GM18870 (cell line): ENCODE results near the gene CCT2.

Experiments
- ATAC-seq: cut with Tn5 transposase; IDR thresholded peaks from one replicate; pipeline ENCODE4 v1.9.1; 2021; ENCODE audit warnings: moderate library complexity; ENCODE audit not compliant: unreplicated experiment

Gene CCT2

GRCh38 chr12:69639400-69640016, 54.2 kb downstream of the CCT2 start:
- ATAC-seq: peak; percentile 84

DNA sequence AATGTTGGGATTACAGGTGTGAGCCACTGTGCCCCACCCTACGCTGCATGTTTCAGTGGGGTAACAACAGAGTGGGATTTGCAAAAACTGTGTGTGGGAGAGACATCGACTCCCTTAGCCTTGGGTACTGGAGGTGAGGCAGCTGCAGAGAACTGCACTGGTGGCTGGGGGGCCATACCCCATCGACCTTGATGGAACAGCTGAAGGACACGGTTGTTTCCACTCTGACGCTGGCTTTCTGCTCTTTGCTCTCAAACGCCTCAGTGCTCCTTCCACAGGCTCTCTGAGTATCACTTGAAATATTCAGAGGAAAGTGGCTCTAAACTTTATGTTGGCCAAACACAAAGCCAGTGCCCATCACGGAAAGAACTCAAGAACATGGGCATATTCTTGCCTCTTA, 56.3 kb downstream of the CCT2 start:
- ATAC-seq: no peak

GRCh38 chr12:69642531-69642930, 57.3 kb downstream of the CCT2 start:
- ATAC-seq: no peak

DNA sequence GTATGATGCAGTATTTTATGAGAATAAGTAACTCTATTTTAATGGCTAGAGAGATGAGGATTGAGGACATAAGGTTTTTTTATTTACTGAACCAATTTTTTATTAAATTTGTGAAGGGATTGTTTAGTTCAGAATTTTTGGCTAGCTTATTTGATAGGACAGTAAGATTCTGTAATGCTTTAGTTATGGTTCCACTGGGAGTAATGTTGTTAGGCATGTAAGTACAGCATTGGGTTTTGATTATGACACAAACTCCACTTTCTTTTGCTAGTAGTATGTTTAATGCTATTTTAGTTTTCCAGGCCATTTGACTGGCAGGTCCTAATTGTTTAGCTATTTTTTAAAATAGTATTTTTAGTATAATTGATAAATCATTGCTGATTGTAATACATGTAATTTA, 59.3 kb downstream of the CCT2 start:
- ATAC-seq: no peak

DNA sequence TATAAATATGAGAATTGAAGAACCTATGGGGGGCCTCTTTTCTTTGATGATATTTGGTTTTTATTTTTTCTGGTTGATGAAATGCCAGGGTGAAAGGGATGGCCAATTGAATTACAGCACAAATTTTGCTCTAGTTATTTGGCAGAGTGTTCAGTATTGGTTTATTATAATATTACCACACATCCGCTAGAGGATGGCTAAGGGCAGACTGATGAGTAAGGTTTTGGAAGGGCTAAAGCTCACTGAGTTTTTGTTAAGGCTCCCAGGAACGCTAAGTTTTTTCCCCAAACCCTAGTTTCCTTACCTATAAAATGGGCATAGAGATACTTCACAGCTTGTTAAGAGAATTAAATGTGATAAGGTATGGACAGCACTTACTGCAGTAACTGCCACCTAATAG, 59.8 kb downstream of the CCT2 start:
- no peak for ATAC-seq

DNA sequence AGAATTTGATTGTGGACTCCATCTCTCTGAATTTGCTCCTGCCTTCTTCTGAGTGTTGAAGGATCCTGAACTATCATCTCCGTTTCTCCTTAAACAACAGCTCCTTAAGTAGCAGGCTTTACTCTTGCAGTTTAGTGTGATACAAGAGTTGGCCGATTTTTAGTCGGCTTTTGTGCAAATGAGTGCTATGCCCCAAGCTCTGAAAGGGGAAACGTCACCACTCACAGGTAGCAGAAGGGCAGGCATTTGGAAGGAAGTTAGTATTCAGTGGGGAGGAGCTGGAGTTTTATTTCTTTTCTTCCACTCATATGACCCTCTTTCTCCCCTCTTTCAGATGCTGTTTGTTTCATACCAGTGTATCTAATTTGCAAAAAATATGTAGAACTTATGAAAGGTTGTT, 61.9 kb downstream of the CCT2 start:
- no peak for ATAC-seq

GRCh38 chr12:69648476-69648875, 63.2 kb downstream of the CCT2 start:
- no peak for ATAC-seq

DNA sequence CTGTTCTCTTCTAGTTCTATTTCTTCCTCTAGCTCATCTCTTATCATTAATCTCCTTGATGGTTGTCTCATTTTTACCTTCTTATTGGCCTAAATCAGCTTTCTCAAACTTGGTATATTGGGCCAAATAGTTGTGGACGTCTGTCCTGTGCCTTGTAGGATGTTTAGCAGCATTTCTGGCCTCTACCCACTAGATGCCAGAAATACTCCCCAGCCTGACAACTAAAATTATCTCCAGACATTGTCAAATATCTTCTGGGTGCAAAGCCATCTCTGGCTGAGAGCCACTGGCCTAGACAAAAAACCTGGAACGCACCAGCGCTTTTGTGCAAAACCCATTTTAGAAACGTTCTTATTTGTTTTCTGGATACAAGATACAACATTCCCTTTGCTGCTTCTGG, 64.3 kb downstream of the CCT2 start:
- ATAC-seq: no peak
